ENCODE data around the gene PICK1. TPM values are rescaled to one million over a fixed set of nuclear protein-coding genes. Genes with fewer than 3 reads are reported as not detected.

Gene PICK1
- total and polyA plus RNA-seq, 2 donors (not counting 3 experiments of a cell fraction or from before 2014, with no cell fraction given): 18.0 to 20.8 TPM

DNA sequence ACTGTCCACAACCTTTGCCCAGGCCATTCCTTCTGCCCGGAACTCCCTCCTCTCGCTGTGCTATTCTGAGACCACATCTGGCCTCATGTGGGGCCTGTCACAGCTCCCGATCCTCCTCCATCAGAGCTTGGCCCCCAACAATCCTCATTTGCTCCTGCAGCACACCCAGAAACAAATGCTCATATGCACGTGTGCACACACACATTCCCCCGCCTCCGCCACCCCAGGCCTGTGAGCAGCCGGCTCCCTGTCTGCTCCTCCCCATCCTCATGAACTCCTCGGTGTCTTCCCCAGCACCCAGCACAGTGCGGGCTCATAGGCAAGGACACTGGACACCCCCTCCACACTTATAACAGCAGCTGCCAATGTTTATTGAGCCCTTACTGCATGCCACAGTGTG, 29.7 kb upstream of the PICK1 start:
- Histone ChIP-seq H3K4me2 (ENCODE audit: insufficient read depth, low read length) (no peak overlapping the region), H3K27ac (ENCODE audit: insufficient read depth, low read depth, low read length) (no peak overlapping the region), H3K79me2 (ENCODE audit: control insufficient read depth, insufficient read depth, low read length) (no peaks in the 10 kb centered on the region), H3K36me3 (ENCODE audit: control insufficient read depth in 2 of 2, extremely low read depth in 1 of 2, insufficient read depth in 2 of 2, low read length in 2 of 2) (no peaks in the 10 kb centered on the region), H3K9ac (replicated peaks; ENCODE audit: extremely low read depth, insufficient read depth, low read length) (no peak overlapping the region), H3K4me1 (ENCODE audit: control insufficient read depth, extremely low read depth, insufficient read depth, low read length) (no peaks in the 10 kb centered on the region), H3K9me1 (replicated peaks; ENCODE audit: control insufficient read depth, extremely low read depth, insufficient read depth, low read length) (no peaks in the 10 kb centered on the region), H4K20me1 (replicated peaks; ENCODE audit: control insufficient read depth, extremely low read depth, insufficient read depth, low read length) (no peaks in the 10 kb centered on the region), H2AFZ (ENCODE audit: low read depth, low read length) (no peak overlapping the region), H3K9me3 (replicated peaks; ENCODE audit: control insufficient read depth, insufficient read depth, low read length) (no peaks in the 10 kb centered on the region), H3K27me3 (ENCODE audit: control insufficient read depth in 2 of 2, insufficient read depth in 2 of 2, low read length in 2 of 2) (peaks cover 0 to 5% of the 10 kb centered on the region in 2 experiments), H3K4me3 (replicated peaks in 1 of 3; ENCODE audit: insufficient read depth in 1 of 3, low read depth in 1 of 3, low read length in 3 of 3) (no peak overlapping the region)
- no peak for FAIRE-seq
- CTCF ChIA-PET: interaction anchor here (1.5 kb wide), 1 partner anchor 25 kb away, joined by 6 read pairs; no protein-coding TSS in a partner anchor
- intact Hi-C loops (cut with micrococcal nuclease) (no loop called here), dilution Hi-C loops (cut with MboI; ENCODE audit: extremely low pct_ligation_motif_present, low sequenced_read_pairs) (no loop called here)
- DNase-seq (ENCODE audit: low read depth, low spot score): no peak
- POLR2A ChIA-PET: no interaction called here
- TF ChIP-seq POLR2A (IDR thresholded peaks at IDR 0.05; ENCODE audit: low read depth, low read length) (no peak), FOS (IDR thresholded peaks at IDR 0.05; ENCODE audit: borderline replicate concordance, insufficient read depth, low read length) (no peak), GATA2 (IDR thresholded peaks at IDR 0.05; ENCODE audit: insufficient read depth, insufficient read length, low read depth, low read length) (no peak), EZH2 (IDR thresholded peaks at IDR 0.05; ENCODE audit: borderline replicate concordance, low read depth, low read length, severe bottlenecking) (no peak), JUN (IDR thresholded peaks at IDR 0.05; ENCODE audit: borderline replicate concordance, insufficient read depth, insufficient read length, low read depth) (no peak), POLR2AphosphoS5 (IDR thresholded peaks at IDR 0.05; ENCODE audit: insufficient read depth, low read depth, low read length) (no peak), MYC (IDR thresholded peaks at IDR 0.05; ENCODE audit: low read depth, low read length) (no peak), MAX (IDR thresholded peaks at IDR 0.05; ENCODE audit: insufficient read depth, insufficient read length) (no peak)
- TF ChIP-seq, protein P1, sequence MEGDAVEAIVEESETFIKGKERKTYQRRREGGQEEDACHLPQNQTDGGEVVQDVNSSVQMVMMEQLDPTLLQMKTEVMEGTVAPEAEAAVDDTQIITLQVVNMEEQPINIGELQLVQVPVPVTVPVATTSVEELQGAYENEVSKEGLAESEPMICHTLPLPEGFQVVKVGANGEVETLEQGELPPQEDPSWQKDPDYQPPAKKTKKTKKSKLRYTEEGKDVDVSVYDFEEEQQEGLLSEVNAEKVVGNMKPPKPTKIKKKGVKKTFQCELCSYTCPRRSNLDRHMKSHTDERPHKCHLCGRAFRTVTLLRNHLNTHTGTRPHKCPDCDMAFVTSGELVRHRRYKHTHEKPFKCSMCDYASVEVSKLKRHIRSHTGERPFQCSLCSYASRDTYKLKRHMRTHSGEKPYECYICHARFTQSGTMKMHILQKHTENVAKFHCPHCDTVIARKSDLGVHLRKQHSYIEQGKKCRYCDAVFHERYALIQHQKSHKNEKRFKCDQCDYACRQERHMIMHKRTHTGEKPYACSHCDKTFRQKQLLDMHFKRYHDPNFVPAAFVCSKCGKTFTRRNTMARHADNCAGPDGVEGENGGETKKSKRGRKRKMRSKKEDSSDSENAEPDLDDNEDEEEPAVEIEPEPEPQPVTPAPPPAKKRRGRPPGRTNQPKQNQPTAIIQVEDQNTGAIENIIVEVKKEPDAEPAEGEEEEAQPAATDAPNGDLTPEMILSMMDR (IDR thresholded peaks at IDR 0.05; ENCODE audit: extremely low read depth in 1 of 2, insufficient read depth in 1 of 2, low read depth in 1 of 2, low read length in 2 of 2): no peak
- no TSS peak for BruUV-seq (replicated peaks)
